ENCODE measurements around the gene COX8A. TPM values are rescaled to one million over a fixed set of nuclear protein-coding genes. Genes with fewer than 3 reads are reported as not detected.

Gene COX8A
- total RNA-seq, 1 donor from 2014 or later = 368 TPM

- no peak for DNase-seq (ENCODE audit: low spot score)
These were observed 45.0 kb downstream of the COX8A start for GRCh38 chr11:64019106-64020037.

- DNase-seq (ENCODE audit: low spot score) = no peak
These were observed 46.7 kb downstream of the COX8A start for GRCh38 chr11:64020976-64021756.

- no peak for DNase-seq (ENCODE audit: low spot score)
These were observed 47.3 kb downstream of the COX8A start for GRCh38 chr11:64021757-64022093.

- DNase-seq (ENCODE audit: low spot score) = no peak
These were observed 47.8 kb downstream of the COX8A start for GRCh38 chr11:64022125-64022784.

- no peak for DNase-seq (ENCODE audit: low spot score)
These were observed 49.6 kb downstream of the COX8A start for GRCh38 chr11:64023712-64024710.

- no peak for DNase-seq (ENCODE audit: low spot score)
These were observed 50.8 kb downstream of the COX8A start for GRCh38 chr11:64025205-64025604.

Other genes starting within 250 kb of the COX8A start
- 30.7 TPM for gene ZFTA, start 205.8 kb upstream of the COX8A start, total RNA-seq
- 19.6 TPM for gene SPINDOC, start 161.2 kb upstream of the COX8A start, total RNA-seq
- 65.0 TPM for gene MARK2, start 135.5 kb upstream of the COX8A start, total RNA-seq
- gene RCOR2, start 57.5 kb upstream of the COX8A start, total RNA-seq = 2.7 TPM
- gene NAA40, start 35.6 kb upstream of the COX8A start, total RNA-seq = 26.2 TPM
- gene OTUB1, start 11.8 kb downstream of the COX8A start, total RNA-seq = 72.4 TPM
- 3.8 TPM for gene FLRT1, start 61.3 kb downstream of the COX8A start, total RNA-seq
- 19.3 TPM for gene MACROD1, start 191.5 kb downstream of the COX8A start, total RNA-seq
- gene STIP1, start 211.6 kb downstream of the COX8A start, total RNA-seq = 115 TPM
- gene FERMT3, start 232.1 kb downstream of the COX8A start, total RNA-seq = 21.7 TPM

Data from mucosa of gallbladder (tissue), 1 donor.